ENCODE measurements around the gene PCBP2.

The PCBP2 gene

GRCh38 chr12:53495903-53496751 is 44.2 kb downstream of the PCBP2 start:
- DNase-seq = peak; percentile 84

GRCh38 chr12:53496752-53497032 is 44.8 kb downstream of the PCBP2 start:
- no peak for DNase-seq

GRCh38 chr12:53497461-53497860 is 45.6 kb downstream of the PCBP2 start:
- DNase-seq = no peak

GRCh38 chr12:53498235-53498630 is 46.3 kb downstream of the PCBP2 start:
- DNase-seq = no peak

GRCh38 chr12:53499266-53500141 is 47.6 kb downstream of the PCBP2 start, which contains the start of gene MAP3K12:
Gene MAP3K12 (minus strand): TSS chr12:53499458. CDS start chr12:53487391, 12,067 bp downstream.
- peak; percentile 71 for DNase-seq

- DNase-seq = no peak
Observed at GRCh38 chr12:53500142-53500775, 48.4 kb downstream of the PCBP2 start.

GRCh38 chr12:53500776-53501614 is 49.1 kb downstream of the PCBP2 start, which contains the start of gene TARBP2:
Gene TARBP2 (plus strand): TSS chr12:53501283. CDS start chr12:53501409, 126 bp downstream.
- DNase-seq = peak; percentile 100

GRCh38 chr12:53501615-53502181 is 49.8 kb downstream of the PCBP2 start:
- DNase-seq = no peak

GRCh38 chr12:53502331-53502730 is 50.4 kb downstream of the PCBP2 start:
- no peak for DNase-seq

GRCh38 chr12:53502983-53503728 is 51.3 kb downstream of the PCBP2 start:
- DNase-seq = no peak

- DNase-seq = no peak
Observed at GRCh38 chr12:53504004-53504920, 52.4 kb downstream of the PCBP2 start.

GRCh38 chr12:53505086-53505485 is 53.2 kb downstream of the PCBP2 start:
- DNase-seq = no peak

GRCh38 chr12:53505555-53506449 is 53.9 kb downstream of the PCBP2 start:
- DNase-seq = no peak

GRCh38 chr12:53506450-53506785 is 54.5 kb downstream of the PCBP2 start:
- DNase-seq = no peak

GRCh38 chr12:53506881-53507602 is 55.1 kb downstream of the PCBP2 start, which contains the start of gene NPFF:
Gene NPFF (minus strand): TSS chr12:53507484. CDS start chr12:53507474, 10 bp downstream.
- no peak for DNase-seq

- DNase-seq = peak; percentile 57
Observed at GRCh38 chr12:53507603-53507885, 55.6 kb downstream of the PCBP2 start.

GRCh38 chr12:53508534-53509170 is 56.8 kb downstream of the PCBP2 start:
- DNase-seq = peak; percentile 96

- no peak for DNase-seq
Observed at GRCh38 chr12:53510181-53510812, 58.4 kb downstream of the PCBP2 start.
